GM18505 (cell line): ENCODE measurements around the gene CFAP43.

Source experiments
- ATAC-seq: cut with Tn5 transposase; IDR thresholded peaks from one replicate; pipeline ENCODE4 v1.9.1; 2021; ENCODE audit not compliant: unreplicated experiment
- POLR2A ChIP-seq: IDR thresholded peaks from 4 replicates; pipeline ENCODE4 v1.6.1; 2011; ENCODE audit warnings: borderline replicate concordance; ENCODE audit not compliant: insufficient read depth, insufficient read length; ENCODE audit errors: extremely low read depth

Gene CFAP43

DNA sequence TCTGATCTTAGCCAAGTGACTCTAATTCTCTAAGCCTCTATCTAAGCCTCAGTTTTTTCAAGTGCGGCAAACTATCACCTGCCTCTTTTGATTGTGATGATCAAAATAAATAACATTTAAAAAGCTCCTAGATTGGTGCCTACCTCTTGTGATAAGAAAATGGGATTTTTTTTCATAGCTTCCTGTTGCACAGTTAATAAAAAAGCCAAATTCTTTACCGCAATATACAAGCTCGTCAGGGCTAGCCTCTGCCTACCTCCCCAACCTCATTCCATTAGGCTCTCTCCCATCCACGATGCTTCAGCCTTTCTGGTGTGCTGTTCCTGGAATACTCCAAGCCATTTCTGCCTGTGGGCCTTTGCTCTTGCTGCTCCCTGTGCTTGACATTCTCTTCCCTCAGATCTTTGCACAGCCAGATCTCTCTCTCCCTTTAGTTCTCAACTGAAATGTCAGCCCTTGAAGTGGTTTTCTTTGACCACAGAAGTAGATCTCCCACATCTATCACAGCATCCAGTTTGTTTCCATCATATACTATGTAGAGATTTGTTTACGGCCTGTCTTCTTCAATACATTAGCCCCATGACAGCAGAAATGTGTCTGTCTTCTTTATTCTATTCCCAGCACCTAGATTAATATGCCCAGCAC, 61.4 kb downstream of the CFAP43 start:
- no peak for TF ChIP-seq POLR2A
- ATAC-seq = no peak

DNA sequence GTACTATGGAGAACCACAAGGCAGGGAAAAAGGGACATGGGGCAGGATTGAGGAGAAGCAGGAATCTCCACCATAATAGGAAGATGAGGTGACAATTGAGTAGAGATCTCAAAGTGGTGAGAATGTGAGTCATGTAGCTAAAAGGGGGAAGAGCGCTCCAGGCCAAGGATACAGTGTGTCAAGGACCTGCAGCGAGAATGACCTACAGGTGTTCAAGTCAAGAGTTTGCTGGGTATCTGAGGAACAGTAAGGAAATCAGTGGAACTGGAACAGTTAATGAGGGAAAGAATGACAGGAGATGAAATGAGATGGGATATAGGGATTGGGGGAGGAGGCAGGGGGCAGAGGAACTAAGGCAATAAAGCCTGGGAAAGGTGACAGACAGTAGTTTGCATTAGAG, 76.6 kb downstream of the CFAP43 start:
- no peak for ATAC-seq
- TF ChIP-seq POLR2A = no peak

DNA sequence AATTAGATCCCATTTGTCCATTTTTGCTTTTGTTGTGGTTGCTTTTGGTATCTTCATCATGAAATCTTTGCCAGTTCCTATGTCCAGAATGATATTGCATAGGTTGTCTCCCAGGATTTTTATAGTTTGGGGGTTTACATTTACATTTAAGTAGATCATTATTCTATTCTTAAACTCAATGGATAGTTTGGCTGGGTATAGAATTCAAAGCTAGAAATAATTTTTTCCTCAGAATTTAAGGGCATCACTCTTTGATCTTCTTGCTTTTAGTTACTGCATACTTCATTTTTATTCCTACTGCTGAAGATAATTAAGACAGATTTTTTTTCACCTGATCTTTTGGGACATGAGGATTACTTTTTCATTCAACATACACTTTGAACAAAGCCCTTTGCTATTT, 80.4 kb downstream of the CFAP43 start:
- no peak for ATAC-seq
- TF ChIP-seq POLR2A = no peak

DNA sequence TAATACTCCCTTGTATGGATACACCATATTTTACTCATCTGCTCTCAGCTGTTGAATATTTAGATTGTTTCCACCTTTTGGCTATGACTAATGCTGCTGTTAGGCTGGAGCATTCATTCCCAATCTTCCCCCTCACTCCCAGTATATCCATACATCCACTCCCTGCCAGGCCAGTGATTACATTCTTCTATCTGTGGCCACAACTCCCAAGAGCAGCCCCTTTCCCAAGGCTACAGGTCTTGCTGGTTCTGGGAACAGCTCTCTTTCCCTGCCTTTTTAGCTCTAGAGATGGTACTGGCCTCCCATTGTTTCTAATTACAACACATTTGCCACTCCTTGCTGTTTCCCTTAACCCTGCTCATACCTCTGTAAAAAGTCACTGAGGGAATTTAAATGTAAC, 82.0 kb downstream of the CFAP43 start:
- no peak for TF ChIP-seq POLR2A
- ATAC-seq = no peak

DNA sequence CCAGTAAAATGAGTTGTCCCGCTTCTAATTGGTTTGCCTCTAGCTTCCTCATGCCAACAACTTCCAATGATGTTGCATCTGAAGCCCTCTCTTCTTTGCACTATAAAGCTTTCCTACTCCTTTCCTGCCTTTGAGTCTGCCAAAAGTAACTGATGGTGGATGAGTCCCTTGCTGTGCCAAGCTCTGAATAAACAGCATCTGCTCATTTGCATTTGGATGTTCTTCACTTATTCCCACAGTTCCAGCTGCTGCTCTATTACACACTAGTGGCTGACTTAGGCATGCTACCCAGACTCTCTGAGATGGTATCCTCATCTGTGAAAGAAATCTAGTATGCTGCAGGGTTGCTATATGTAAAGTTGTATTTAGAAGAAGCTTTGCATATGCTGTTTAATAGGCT, 85.3 kb downstream of the CFAP43 start:
- ATAC-seq = no peak

DNA sequence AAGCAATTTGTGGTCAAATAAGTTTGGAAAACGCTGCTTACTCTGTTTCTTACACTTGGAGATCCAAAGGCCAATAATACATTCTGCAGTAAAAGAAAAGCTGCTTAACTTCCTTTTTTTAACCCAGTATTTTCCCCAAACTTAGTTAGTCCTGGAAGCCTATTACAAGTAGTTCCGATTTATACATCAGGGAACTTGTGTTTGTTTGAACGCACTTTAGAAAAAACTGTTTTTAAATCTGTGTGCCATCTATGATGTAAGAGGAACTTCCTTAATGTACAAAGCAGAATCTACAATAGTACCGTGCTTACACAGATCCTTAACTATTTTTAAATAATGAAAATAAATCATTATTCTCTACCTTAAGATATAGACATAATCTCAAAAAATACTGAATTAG, 87.2 kb downstream of the CFAP43 start:
- no peak for ATAC-seq
- no peak for TF ChIP-seq POLR2A

More for the DNA sequence above, 85.3 kb downstream of the CFAP43 start:
- no peak for TF ChIP-seq POLR2A

DNA sequence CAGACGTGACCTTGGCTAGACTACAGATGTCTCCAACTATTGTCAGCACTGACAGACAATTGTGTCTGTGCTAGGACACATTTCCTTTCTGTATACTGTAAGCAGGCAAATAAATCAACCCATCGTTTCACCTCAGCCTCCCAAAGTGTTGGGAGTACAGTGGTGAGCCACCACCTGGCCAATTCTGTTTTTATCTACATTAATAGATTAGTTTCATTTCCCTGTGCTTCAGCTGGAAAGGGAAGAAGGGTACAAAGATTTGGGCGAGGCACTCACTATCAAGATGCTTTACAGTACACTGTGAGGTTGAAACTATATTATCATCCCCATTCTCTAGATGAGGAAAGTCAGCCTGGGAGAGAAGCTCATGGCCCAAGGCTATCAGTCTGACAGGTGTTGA, 88.3 kb downstream of the CFAP43 start:
- no peak for TF ChIP-seq POLR2A
- no peak for ATAC-seq

DNA sequence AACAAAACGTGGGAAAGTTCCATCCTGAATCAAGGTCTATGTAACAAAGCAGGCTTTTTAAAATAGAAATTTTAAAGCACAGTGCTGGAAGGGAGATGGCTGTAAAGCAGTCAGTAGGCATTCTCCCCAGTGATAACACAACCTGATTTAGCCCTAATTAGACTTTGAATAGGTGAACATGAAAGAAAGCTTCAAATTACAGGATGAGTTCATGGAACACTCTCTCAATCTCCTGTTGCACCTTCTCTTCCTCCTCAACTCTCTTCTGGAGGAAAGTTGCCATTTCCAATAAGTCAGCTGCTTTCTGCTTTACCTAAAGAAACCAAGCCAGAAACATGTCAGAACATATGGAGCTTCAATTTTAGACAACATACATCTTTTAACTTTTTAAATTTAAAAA, 90.1 kb downstream of the CFAP43 start:
- ATAC-seq = no peak
- no peak for TF ChIP-seq POLR2A

DNA sequence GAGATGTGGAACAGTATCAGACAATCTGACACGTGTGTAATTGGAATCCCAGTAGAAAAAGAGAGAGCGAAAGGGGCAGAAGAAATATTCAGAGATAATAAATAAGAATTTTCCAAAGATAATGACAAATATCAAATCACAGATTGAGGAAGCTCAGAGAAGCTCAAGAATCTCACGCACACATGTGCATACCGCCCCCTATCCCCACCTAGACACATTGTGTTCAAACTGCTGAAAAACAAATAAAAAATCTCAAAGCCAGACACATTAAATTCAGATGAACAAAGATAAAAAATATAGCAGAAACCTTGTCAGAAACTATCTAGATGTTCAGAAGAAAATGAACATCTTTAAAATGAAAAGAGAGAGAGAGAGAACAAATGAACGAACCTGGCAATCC, 92.9 kb downstream of the CFAP43 start:
- ATAC-seq = no peak

DNA sequence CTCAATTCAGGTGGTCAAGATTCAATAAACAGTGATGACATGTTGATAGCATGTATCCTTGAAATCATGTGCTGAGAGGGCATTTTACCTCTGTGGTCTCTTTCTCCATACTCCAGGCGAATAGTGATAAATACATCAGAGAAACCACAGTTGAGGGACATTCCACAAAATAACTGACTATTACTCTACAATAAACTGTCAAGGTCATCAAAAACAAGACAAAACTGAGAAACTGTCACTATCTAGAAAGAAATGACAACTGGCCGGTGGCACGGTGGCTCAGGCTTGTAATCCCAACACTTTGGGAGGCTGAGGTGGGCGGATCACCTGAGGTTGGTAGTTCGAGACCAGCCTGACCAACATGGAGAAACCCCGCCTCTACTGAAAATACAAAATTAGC, 94.0 kb downstream of the CFAP43 start:
- no peak for ATAC-seq
- TF ChIP-seq POLR2A = no peak

More for the DNA sequence above, 92.9 kb downstream of the CFAP43 start:
- TF ChIP-seq POLR2A = no peak

DNA sequence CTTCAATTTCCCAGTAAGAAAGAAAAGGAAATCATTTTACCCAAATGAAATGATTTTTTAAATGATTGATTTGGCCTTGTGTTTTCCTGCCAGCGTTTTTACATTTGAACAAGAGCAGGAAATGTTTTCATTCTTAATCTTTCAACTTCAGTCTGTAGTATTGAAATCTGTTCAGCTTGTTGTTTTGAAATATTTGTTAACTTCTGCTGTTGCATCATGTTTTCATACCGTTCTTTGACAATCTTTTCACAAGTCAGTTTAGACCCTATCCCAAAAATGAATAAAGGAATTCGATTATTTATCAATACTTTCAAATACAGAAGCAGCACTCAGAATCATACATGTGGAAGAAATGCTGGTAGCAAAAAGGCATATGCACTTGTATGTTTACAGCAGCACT, 102.1 kb downstream of the CFAP43 start:
- TF ChIP-seq POLR2A = no peak
- ATAC-seq = no peak

DNA sequence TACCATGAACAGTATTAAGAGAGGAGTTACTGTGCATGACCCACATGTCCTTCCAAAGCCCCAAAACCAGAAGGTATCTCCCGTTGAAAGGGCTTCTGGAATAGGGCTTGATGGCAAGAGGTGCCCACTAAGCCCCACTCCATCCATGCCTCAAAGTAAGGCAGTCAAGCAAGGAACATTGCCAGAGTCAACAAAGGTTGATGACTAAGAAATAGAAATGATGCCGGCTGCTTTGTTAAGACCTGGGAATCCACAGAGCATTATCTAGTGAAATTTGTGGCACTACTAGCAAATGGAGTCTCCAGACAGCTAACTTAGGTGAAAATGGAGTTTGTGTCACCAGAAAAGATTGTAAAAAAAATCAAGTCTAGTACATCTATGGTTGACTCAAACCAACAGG, 104.0 kb downstream of the CFAP43 start:
- no peak for TF ChIP-seq POLR2A
- ATAC-seq = no peak

DNA sequence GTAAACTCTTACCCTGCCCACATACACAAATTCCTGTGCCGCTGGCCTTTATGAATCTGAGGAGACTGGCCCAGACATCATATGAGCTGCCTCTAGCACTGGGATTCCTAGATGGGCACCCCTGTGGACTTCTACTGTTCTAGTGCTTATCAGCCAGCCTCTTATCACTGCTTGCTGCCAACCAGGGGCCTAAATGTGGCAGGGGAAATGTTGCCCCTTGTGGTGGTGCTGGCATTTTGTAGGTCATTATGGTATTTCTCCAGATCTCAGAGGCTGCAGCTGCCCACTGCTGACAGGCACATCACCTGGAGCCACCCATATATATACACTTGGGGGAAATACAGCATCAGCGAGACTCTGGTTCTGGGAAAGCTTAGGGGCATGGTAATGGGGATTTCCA, 104.8 kb downstream of the CFAP43 start:
- no peak for TF ChIP-seq POLR2A
- ATAC-seq = no peak

DNA sequence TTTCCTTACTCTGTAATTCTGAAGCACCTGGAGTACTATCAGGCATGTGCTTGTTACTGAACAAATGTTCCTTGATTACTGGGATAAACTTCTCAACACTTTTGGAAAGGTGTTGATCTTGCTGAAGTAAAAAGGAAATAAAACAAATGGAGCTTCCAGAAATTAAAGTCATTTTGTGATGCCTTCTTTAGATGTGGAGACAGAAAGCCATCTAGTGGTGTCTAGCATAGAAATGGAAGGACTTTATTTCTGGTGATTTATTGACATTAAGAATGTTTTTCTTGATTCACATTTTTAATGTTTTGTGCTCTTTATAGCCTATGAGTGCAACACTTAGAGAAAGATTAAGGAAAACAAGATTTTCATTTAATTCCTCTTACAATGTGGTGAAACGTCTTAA, 108.8 kb downstream of the CFAP43 start:
- no peak for ATAC-seq
- no peak for TF ChIP-seq POLR2A

DNA sequence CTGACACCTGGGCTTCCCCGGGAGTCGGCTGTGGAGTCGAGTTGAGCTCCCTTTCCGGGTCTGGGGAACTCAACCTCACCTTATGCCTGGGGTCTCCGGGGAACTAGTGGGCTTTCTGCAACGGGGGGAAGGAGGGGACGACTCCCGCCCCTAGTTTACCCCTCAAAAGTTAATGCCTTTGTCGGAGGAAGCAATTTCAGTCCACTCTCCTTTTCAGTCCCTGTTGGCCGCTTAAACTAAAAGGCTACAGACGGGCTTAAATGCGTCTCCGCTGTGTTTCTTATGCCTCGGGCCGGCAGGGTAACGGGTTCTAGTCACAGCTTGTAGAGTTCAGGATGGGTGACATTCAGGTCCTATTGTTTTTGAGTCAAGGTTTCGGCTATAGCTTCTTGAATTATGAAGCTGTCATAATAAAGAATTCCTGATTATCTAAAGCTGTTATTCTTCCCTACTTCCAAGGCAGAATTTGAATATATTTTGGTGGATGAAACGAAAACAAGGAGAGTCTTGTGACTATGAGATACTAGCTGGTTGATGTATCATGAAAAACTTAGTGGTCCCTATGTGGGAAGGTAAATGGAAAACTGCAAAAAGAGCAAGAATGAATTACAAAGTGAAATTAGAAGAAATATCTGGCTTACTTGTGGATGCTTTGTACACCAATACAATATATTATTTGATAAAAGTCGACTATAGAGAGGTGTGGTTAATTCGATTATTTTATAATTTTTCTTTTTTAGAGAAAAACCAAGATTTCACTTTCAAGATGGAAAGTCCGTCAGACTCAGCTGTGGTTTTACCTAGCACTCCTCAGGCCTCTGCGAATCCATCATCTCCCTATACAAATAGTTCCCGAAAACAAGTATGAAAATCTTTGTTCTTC, 109.7 kb downstream of the CFAP43 start:
- TF ChIP-seq POLR2A = no peak
- ATAC-seq = peak; percentile 1

DNA sequence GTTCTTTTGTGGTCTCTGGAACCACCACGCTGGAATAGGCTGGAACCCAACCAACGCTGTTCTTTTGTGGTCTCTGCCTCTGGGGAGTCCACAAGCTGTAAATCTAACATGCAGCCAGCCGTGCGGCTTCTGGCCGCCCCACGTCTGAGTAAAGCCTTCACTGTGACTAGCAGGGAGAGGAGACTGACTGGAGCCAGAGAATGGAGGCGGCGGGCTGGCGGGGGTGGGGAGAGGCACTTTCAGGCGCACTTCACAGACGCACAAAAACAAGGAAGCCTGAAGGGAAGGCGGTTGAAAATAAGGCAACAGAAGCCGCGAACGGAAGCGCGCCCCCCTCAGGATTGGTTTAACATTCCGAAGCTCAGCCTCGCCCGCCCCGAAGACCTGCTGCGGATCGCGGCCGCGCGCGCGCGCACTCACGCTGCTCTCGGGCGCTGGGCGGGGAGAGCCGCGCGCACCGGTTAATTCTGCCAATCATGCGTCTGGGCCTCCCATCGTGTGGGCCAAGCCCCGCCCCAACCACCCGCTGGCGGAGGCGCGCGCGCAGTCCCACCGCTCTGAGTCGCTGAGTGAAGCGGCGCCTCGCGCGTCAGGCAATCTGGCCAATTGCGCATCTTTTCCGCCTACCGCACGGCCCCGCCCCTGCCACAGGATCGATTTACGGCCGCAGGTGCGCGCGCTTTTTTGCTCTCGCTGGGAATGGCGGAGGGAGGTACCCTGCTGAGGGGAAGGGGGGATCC, 110.5 kb downstream of the CFAP43 start, which contains the start of gene SFR1:
TSS of gene SFR1 (plus strand) at position 687 of the 740 bp plus-strand sequence. CDS start at position 700, 13 bp downstream.
- ATAC-seq = peak; percentile 94
- peak; percentile 90 for TF ChIP-seq POLR2A
